BJ (cell line): ENCODE results near the gene ULK3. TPM values are rescaled to one million over a fixed set of nuclear protein-coding genes. Genes with fewer than 3 reads are reported as not detected.

ENCODE experiments used
- CTCF ChIA-PET: fragments of 350-600 bp; formaldehyde crosslinking; extraction: SDS; loops from one replicate; lab custom pipeline; 2021; ENCODE audit warnings: antibody characterized with exemption, inconsistent platforms; lab: Yijun Ruan, JAX
- POLR2A ChIA-PET: fragments of 300-600 bp; sonication (Branson Sonifier 250); formaldehyde crosslinking; extraction: SDS; loops from one replicate; lab custom pipeline; 2021; ENCODE audit warnings: antibody characterized with exemption; lab: Charles Lee
- DNase-seq: peaks from one replicate; pipeline ENCODE4 v3.0.0-alpha.2; 2011; ENCODE audit warnings: low read depth
- H3K27me3 ChIP-seq: 2 replicates; pipeline ENCODE4 v1.6.0; 2011; ENCODE audit warnings: low read length; ENCODE audit not compliant: control insufficient read depth, insufficient read depth
- H3K36me3 ChIP-seq: 2 replicates; pipeline ENCODE4 v1.5.1; 2011; ENCODE audit warnings: low read length; ENCODE audit not compliant: control insufficient read depth, insufficient read depth
- H3K4me3 ChIP-seq: 2 replicates; pipeline ENCODE4 v1.5.1; 2011; ENCODE audit warnings: low read depth, mild to moderate bottlenecking, control low read depth, low read length
- polyA plus RNA-seq: library from polyadenylated mRNA; depleted of rRNA; stranded (reverse); fragments of >200 nt; gene quantifications from 2 replicates; pipeline ENCODE4 v1.2.3, GENCODE V29; 2011
- TF ChIP-seq, protein P1 (sequence below): IDR thresholded peaks from 2 replicates; pipeline ENCODE4 v1.5.1; 2011; ENCODE audit warnings: low read depth, mild to moderate bottlenecking, control low read depth, inconsistent platforms, low read length, moderate library complexity; ENCODE audit not compliant: insufficient read depth

The ULK3 gene
- polyA plus RNA-seq, 1 experiment, result 20.1 TPM

DNA sequence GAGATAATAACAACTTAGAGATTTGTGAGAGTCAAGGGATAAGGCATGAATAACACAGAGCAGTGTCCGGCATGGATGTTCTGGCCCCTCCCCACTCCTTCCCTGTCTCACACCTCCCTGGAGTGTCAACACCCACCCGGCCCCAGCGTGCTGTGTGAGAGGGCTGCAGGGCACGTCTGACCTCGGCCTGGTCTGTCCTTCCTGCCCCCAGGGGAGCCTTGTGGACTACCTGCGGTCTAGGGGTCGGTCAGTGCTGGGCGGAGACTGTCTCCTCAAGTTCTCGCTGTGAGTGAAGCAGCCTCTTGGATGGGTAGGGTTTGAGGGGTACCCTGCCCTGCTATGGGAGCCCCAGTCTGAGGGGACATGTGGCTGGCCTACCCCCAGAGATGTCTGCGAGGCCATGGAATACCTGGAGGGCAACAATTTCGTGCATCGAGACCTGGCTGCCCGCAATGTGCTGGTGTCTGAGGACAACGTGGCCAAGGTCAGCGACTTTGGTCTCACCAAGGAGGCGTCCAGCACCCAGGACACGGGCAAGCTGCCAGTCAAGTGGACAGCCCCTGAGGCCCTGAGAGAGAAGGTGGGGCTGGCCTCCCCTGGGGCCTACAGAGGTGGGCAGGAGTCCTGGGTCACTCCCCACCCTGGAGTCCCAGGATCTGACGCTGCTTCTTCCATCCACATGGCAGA lies 41.5 kb downstream of the ULK3 start:
- TF ChIP-seq, protein P1, sequence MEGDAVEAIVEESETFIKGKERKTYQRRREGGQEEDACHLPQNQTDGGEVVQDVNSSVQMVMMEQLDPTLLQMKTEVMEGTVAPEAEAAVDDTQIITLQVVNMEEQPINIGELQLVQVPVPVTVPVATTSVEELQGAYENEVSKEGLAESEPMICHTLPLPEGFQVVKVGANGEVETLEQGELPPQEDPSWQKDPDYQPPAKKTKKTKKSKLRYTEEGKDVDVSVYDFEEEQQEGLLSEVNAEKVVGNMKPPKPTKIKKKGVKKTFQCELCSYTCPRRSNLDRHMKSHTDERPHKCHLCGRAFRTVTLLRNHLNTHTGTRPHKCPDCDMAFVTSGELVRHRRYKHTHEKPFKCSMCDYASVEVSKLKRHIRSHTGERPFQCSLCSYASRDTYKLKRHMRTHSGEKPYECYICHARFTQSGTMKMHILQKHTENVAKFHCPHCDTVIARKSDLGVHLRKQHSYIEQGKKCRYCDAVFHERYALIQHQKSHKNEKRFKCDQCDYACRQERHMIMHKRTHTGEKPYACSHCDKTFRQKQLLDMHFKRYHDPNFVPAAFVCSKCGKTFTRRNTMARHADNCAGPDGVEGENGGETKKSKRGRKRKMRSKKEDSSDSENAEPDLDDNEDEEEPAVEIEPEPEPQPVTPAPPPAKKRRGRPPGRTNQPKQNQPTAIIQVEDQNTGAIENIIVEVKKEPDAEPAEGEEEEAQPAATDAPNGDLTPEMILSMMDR, result no peak
- Histone ChIP-seq H3K4me3 (no peak overlapping the region), H3K27me3 (no peaks in the 10 kb centered on the region), H3K36me3 (peaks cover 30% of the 10 kb centered on the region)
- DNase-seq, result no peak
- ChIA-PET POLR2A (interaction anchor here (0.5 kb wide), 1 partner anchor 100 kb away, joined by 5 read pairs; no protein-coding TSS in a partner anchor), CTCF (interaction anchor here (0.9 to 3.7 kb wide), 6 partner anchors 8 to 160 kb away, joined by 3 to 31 read pairs (median 20); partner anchors contain the start of gene CSK)

DNA sequence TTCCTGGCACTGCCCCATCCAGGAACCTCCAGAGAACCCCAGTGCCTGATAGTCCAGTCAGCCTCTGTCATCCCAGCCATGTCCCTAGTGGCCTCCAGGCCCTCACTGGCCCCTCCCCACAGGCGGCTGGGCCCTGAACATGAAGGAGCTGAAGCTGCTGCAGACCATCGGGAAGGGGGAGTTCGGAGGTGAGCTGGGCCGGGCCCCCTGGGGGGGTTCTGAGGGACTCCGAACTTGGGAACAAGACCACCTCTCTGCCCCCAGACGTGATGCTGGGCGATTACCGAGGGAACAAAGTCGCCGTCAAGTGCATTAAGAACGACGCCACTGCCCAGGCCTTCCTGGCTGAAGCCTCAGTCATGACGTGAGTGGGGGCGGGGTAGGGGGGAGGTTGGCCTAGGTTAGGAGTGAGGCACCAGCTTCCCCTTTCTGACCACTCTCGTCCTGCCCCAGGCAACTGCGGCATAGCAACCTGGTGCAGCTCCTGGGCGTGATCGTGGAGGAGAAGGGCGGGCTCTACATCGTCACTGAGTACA lies 42.3 kb downstream of the ULK3 start:
- Histone ChIP-seq H3K4me3 (no peak overlapping the region), H3K27me3 (no peaks in the 10 kb centered on the region), H3K36me3 (peaks cover 30% of the 10 kb centered on the region)
- CTCF ChIA-PET, result interaction anchor here (0.7 to 3.7 kb wide), 11 partner anchors 9 to 429 kb away, joined by 3 to 31 read pairs (median 7); partner anchors contain the start of gene CSK
- POLR2A ChIA-PET, result no interaction called here
- DNase-seq, result no peak
- TF ChIP-seq, protein P1, result no peak

DNA sequence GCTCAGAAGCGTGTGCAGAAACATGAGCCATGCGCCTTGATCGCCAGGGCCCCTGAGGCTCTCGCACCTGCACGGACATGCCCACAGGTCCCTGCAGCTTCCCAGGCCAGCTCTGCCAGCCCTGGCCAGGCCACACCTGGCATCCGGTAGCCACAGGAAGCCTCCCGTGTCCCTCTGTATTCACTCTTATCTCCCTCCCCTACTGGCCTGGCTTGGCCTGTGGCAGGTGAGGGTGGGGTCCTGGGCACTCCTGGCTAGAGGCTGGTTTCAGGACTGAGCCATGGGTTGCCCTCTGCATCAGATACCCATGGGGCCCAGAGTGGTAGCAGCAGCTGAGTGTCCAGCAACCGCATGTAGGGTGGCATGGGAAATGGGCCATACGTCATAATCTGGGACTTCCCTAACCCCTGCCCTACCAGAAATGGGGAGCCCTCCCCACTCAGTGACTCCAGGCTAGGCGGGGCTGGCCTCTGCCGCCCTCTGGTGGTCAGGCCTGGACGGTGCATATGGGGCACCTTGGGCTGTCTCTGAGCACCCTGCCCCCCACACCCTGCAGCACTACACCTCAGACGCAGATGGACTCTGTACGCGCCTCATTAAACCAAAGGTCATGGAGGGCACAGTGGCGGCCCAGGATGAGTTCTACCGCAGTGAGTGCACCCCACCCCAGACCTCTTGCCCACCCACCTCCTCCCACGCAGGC lies 42.9 kb downstream of the ULK3 start:
- TF ChIP-seq, protein P1, result peak; percentile 99
- CTCF ChIA-PET, result interaction anchor here (0.6 to 3.7 kb wide), 25 partner anchors 8 to 429 kb away, joined by 3 to 31 read pairs (median 5); partner anchors contain the start of genes CSK and LMAN1L
- POLR2A ChIA-PET, result no interaction called here
- no peak for DNase-seq
- Histone ChIP-seq H3K36me3 (peaks cover 30% of the 10 kb centered on the region), H3K27me3 (no peaks in the 10 kb centered on the region), H3K4me3 (no peak overlapping the region)

DNA sequence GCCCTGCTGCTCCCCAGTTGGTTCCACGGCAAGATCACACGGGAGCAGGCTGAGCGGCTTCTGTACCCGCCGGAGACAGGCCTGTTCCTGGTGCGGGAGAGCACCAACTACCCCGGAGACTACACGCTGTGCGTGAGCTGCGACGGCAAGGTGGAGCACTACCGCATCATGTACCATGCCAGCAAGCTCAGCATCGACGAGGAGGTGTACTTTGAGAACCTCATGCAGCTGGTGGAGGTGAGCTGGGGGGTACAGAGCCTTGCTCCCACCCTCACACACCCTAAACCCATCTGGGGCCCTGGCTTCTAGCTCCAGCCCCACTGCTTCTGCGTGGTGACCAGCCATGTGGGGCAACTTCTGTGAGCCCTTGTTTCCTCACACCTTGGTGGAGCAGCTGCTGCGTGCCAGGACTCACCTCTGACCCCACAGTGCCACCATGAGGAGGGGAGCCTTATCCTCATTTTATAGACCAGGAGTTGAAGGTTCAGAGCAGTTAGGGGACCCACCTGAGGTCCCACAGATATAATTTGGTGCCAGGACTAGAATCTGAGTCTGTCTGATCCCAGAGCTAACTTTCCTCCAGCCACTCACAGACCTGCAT lies 43.6 kb downstream of the ULK3 start:
- no peak for DNase-seq
- Histone ChIP-seq H3K4me3 (no peak overlapping the region), H3K27me3 (no peaks in the 10 kb centered on the region), H3K36me3 (peaks cover 28% of the 10 kb centered on the region)
- ChIA-PET POLR2A (no interaction called here), CTCF (interaction anchor here (0.6 to 3.7 kb wide), 24 partner anchors 9 to 428 kb away, joined by 3 to 31 read pairs (median 4); partner anchors contain the start of genes CSK and LMAN1L)
- TF ChIP-seq, protein P1, result no peak
